Fibroblast of skin of right biceps (primary cell): ENCODE results near the gene DMBT1.
"Not testable (repeated sequence)": the region's sequence is repeated elsewhere in the genome, so short reads cannot be mapped to it uniquely, and the experiment has no call there.

Experiments
- DNase-seq: peaks from one replicate; pipeline ENCODE4 v3.0.0-alpha.2; 2013

DMBT1 gene

GRCh38 chr10:122588381-122588780 is 27.8 kb downstream of the DMBT1 start:
- no peak for DNase-seq

GRCh38 chr10:122590153-122590552 is 29.6 kb downstream of the DMBT1 start:
- no peak for DNase-seq

GRCh38 chr10:122591736-122592135 is 31.2 kb downstream of the DMBT1 start:
- DNase-seq = no peak

GRCh38 chr10:122592161-122592560 is 31.6 kb downstream of the DMBT1 start:
- DNase-seq = no peak

GRCh38 chr10:122617476-122618270 is 57.1 kb downstream of the DMBT1 start:
- no peak for DNase-seq

- DNase-seq = no peak
Observed at GRCh38 chr10:122618461-122619165, 58.1 kb downstream of the DMBT1 start.

GRCh38 chr10:122620961-122621360 is 60.4 kb downstream of the DMBT1 start:
- not testable (repeated sequence) for DNase-seq

- no peak for DNase-seq
Observed at GRCh38 chr10:122624546-122624945, 64.0 kb downstream of the DMBT1 start.

GRCh38 chr10:122630526-122630925 is 70.0 kb downstream of the DMBT1 start:
- no peak for DNase-seq

GRCh38 chr10:122632031-122632430 is 71.5 kb downstream of the DMBT1 start:
- DNase-seq = no peak

GRCh38 chr10:122632576-122632975 is 72.0 kb downstream of the DMBT1 start:
- no peak for DNase-seq

GRCh38 chr10:122636953-122637352 is 76.4 kb downstream of the DMBT1 start:
- no peak for DNase-seq

GRCh38 chr10:122637376-122637775 is 76.8 kb downstream of the DMBT1 start:
- no peak for DNase-seq

GRCh38 chr10:122638106-122638505 is 77.6 kb downstream of the DMBT1 start:
- DNase-seq = no peak

- DNase-seq = no peak
Observed at GRCh38 chr10:122639801-122640200, 79.2 kb downstream of the DMBT1 start.

- no peak for DNase-seq
Observed at GRCh38 chr10:122640921-122641320, 80.4 kb downstream of the DMBT1 start.

- no peak for DNase-seq
Observed at GRCh38 chr10:122642726-122643605, 82.4 kb downstream of the DMBT1 start.

GRCh38 chr10:122643931-122644534 is 83.5 kb downstream of the DMBT1 start:
- no peak for DNase-seq

GRCh38 chr10:122646511-122647382 is 86.2 kb downstream of the DMBT1 start:
- DNase-seq = no peak

GRCh38 chr10:122647383-122647968 is 86.9 kb downstream of the DMBT1 start:
- no peak for DNase-seq
